Kidney capillary endothelial cell (primary cell): Measurements from ENCODE around the gene ZNF580.
A peak's percentile ranks its signal among the peaks of the same experiment; 100 is the strongest.

Experiments
- DNase-seq: peaks from one replicate; pipeline ENCODE4 v3.0.0-alpha.2; 2018; ENCODE audit warnings: low spot score

ZNF580 gene

DNA sequence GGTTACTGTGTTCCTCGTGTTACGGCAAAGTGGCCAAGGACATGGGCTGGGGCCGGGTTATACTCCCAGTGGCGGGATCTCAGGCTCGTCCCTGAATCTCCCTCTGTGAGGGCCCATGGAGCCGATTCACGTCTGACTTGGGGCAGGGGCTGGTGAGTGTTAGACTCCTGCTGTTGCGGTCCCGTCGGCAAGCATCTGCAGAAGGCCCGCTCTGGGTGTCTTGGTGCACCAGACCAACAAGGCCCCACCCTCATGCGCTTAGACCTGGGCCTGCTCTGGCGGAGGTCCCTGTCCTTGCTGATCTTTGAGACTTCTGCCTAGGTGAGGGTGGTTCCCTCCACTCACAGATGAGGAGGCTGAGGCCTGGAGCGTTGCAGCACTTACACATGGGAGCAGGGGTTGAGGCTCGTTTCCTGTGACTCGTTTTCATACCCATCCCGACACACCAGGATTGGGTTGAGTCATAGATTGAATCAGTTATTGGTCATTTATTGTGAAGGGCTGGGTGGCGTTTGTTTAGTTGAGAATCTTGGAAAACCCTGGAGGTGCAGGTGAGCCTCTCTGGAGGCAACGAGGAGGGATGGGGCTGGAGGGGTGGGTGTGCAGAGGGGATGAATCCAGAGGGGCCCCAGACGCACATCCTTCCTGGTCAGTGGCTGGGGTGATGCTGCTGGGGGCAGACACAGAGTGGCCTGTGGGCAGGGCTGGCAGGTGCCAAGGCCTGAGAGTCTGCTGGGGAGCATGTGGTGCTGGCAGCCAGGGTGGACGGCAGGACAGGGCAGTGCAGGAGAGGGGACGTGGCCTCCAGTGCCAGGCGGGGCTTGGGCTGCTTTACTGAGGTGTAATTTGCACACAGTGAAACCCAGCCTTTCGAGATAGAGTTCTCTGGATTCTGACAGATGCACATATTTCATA lies 38.8 kb downstream of the ZNF580 start:
- peak; percentile 58 for DNase-seq

DNA sequence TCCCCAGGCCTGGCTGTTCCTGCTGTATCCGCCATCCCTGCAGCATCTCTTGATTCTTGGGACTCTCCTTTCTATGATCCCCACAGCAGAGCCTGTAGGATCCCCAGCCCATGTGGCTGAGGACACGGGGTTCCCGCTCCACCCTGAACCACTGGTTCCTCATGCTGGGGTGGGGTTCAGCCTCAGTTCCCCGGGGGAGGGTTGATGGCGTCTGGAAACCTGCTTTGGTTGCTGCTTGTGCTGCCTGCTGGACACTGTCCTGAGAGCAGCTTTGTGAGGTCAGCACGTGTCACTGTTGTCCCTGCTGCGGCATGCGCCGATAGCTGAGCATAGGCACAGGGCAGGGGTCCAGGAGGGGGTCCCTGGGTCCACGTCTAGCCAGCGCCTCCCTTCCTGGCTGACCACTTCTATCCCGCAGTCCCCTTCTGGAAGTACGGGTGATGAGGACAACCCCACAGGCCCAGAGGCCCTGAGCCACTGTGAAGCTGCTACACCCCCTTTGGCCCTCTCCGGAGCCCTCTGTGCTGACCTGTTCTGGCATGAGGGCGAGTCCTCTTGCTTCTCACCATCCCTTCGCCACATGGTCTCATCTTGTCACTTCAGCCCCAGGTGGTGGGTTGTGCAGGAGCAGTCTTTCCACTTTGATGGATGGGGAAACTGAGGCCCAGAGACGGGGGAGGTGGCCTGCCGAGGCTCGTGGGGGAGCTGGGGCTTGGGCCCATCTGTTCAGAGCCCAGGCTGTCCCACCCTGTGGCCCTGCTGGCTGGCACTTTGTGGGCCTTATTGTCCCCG lies 39.7 kb downstream of the ZNF580 start:
- DNase-seq, result no peak

DNA sequence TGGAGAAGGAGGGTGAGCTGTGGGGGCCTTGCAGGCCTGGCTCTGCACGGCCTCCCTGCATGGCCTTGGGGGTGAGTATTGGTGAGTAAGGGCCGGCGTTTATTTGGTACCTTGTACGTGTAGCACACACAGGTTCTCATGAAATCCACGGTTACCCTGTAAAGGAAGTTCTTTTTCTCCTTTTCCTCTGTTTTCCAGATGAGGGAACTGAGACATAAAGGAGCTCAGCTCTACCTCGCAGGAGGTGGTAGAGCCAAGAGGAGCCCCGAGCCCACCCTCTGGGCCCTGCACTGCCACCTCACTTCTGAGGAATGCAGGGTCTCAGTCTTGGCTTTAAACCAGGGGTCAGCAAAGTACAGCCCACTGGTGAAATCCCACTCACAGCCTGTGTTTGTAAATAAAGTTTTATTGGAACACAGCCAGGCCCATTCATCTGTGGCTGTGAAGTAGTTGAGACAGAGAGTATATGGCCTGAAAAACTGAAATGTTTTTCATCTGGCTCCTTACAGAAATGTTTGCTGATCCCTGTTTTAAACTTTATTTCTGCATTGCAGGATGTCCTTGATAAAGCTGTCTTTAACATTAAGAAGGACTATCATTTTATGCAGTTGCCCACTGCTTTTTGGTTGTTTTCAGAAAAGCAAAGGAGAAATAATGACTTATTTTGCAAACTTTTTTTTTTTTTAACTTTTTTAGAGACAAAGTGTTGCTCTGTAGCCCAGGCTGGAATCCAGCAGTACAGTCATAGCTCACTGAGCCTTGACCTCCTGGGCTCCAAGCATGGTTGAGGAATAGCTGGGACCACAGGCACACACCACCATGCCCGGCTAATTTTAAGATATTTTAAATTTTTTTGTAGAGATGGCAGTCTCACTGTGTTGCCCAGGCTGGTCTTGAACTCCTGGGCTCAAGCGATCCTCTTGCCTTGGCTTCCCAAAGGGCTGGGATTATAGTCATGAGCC lies 40.6 kb downstream of the ZNF580 start:
- DNase-seq, result no peak

DNA sequence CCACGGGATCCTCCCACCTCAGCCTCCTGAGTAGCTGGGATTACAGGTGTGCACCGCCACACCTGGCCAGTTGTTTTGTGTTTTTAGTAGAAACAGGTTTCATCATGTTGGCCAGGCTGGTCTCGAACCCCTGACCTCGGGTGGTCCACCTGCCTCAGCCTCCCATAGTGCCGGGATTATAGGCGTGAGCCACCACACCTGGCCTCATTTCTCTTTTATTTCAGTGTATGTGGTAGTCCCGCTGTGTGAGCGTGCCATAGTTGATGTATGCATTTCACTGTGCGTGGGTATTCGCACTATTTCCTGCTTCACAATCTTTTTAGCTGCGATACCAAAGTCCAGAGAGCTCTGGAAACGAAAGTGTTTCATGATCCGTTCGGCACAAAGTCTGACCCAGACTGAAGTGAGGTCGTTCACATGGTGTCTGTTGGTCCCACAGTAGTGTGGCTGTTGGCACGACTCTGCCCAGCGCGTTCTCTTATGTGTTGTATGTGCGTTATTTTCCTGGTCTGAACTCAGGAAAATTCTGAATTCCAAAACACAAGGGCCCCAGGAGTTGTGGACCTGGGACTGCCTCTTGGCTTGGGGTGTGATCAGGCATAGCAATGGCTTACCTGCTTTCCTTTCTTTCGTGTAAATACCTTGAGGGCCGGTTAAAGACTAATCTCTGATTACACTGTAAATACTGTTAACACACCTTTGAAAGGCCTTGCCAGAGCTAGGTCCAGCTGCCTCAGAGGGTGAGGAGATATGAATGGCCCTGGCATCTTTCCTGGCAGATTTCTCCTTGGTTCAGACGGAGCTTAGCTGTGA lies 42.9 kb downstream of the ZNF580 start:
- DNase-seq, result no peak

DNA sequence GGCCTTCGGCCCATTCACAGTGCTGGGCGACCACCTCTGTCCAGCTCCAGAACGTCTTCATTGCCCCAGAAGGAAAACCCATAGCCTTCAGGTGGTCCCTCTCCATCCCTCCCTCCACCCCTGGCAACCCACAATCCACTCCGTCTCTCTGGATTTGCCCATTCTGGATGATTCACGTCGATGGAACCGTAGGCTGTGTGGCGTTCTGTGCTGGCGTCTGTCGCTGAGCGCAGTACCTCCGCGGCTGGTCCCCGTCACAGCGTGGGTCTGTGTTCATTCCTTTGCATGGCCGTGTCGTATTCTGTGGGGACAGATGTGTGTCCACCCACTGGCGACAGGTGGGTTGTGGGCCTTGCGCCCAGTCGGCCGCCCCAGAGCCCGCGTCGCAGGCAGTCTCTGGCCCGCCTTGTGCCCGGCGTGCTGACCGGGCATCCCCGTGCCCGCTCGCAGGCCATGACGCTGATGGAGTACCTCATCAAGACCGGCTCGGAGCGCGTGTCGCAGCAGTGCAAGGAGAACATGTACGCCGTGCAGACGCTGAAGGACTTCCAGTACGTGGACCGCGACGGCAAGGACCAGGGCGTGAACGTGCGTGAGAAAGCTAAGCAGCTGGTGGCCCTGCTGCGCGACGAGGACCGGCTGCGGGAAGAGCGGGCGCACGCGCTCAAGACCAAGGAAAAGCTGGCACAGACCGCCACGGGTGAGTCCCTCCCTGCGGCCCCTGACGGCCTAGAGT lies 44.3 kb downstream of the ZNF580 start:
- no peak for DNase-seq

DNA sequence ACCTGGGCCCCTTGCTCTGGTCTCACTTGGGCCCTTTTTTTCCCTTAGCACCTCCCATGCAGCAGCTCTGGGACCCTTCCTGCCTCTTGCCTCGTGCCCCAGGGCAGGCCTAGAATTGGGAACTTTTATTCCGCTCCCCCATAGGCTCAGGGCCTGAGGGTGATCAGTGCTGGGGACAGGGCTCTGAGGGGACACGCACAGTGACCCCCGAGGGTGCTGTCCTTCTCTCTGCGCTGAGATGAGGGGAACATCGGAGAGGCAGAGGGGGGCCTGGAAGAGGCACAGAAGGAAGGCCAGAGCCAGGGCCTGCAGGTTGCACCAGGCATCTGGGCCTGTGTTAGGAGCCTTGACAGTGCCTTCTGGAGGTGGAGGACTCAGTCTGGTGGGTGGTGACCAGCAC lies 45.0 kb downstream of the ZNF580 start:
- DNase-seq, result no peak

DNA sequence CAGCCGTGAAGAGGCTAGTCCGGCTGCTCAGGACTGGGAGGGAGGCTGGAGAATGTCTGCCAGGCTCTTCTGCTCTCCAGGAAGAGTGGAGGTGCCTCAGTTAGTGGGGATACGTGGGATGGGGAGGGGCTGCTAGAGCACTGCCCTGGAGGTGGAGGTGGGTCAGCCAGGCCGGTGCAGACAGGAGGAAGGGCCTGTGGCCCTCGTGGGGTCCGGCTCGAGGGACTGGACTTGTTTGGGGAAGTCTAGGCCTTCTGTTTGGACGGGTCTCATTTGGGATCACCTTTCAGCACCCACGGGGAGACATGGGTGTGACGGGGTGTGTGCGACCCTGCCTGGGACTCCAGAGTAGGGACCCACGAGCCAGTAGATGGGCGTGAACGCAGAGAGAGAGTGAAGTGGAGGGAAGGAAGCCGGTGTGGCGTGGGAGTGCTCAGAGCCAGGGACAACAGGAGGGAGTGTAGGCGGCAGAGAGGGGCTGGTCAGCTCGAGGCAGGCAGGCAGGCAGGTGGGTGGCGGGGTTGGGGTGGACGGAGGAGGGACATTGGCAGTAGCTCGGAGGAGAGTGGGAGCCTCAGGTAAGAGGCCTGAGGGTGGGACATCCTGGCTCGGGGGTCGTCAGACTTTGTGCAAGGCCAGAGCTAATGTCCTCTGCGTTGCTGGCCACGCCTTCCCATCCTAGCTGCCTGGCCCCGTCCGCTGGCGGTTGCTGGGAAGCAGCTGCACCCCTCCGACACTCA lies 45.7 kb downstream of the ZNF580 start:
- no peak for DNase-seq

DNA sequence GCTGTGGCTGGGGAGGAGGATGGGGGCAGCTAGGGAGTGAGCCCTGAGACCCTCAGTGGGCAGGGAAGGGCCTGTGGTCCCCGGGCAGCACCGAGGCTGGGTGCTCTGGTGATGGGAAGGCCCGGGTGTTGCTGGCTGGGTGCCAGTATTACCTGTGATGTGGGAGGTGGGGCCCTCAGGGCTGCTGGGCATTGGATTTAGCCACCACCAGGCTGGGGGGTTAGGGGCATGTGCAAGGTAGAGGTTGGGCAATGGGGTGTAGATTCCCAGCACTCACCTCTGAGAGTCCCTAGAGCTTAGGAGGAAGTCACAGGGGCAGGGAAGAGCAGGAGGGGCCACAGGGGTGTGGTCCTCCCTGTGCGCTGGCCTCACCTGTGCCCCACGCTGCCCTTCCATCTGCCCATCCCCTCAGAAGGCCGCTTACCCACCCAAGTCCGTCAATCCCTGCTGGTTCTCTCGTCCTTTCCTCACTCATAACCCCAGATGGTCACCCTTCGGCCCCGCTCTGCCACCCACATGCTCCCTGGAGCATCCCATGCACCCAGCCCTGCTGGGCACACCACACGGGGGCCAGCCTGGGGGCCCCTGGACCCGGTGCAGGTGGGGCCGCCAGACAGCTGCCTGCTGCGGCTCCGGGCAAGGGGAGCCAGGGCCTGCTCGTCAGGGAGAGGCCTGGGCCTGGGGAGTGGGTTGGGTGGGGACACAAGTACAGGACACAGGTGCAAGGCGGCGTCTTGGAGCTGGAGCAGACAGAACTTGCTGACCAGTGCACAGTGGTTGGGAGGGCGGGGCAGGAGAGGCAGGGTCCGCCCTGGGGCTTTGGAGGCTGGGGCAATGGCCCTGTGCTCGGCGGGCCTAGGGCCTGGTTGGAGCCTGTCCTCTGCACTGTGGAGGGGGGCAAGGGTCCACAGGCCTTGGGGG lies 46.7 kb downstream of the ZNF580 start:
- DNase-seq, result no peak

DNA sequence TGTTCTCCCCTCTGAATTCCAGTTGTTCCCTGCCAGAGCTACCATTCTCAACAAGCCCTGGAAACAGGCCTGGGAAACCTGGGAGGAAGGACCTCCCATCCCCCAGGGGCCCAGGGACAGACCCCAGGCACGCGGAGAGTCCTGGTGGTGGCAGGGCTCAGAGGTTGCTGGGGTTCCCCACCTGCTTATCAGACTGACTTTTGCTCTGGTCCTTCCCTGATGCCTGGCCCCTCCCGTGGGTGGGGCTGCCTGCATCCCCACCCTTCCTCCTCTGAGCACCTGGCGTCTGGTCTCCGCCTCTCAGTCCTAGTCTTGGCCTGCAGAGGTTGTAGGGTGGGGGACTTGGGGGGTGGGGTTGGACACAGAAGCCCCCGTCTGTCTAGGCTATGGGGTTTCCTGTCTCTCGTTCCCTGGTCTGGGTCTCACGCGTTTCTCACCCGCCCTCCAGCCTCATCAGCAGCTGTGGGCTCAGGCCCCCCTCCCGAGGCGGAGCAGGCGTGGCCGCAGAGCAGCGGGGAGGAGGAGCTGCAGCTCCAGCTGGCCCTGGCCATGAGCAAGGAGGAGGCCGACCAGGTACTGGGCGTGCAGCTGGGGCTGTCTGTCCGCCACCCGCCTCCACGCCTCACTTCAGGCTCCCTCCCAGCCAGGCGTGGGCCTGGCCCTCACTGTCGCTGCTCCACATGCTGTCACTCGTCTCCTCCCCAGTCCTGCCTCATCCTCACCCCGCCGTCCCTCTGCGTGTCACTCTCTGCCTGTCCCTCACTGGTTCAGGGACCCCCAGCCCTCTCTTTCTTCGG lies 47.8 kb downstream of the ZNF580 start:
- DNase-seq, result no peak

DNA sequence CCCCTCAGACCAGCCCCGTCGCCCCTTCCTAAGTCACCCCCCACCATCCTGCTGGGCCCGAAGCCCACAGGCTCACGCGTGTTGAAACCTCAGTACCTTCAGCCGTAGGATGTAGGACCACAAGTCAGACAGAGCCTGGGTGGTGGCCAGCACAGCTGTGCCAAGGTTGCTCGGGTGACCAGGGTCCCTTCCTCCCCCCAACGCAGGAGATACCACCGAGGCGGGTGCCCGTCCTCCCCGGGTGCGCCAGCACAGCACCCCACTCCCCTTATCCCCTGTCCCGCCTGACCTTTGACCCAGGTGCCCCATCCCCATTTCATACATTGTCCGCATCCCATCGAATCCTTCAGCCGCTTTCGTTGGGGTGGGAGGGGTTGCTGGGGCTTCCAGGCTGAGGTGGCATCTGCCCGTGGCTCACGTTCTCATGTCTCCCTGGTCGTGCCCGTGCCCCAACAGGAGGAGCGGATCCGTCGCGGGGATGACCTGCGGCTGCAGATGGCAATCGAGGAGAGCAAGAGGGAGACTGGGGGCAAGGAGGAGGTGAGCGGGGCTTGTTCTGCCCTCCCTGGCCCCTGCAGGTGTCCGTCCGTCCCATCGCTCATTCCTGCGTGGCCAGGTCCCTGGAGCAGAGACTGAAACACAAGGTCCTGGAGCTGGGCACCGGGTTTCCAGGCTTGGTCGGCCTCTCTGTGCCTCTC lies 48.8 kb downstream of the ZNF580 start:
- no peak for DNase-seq

DNA sequence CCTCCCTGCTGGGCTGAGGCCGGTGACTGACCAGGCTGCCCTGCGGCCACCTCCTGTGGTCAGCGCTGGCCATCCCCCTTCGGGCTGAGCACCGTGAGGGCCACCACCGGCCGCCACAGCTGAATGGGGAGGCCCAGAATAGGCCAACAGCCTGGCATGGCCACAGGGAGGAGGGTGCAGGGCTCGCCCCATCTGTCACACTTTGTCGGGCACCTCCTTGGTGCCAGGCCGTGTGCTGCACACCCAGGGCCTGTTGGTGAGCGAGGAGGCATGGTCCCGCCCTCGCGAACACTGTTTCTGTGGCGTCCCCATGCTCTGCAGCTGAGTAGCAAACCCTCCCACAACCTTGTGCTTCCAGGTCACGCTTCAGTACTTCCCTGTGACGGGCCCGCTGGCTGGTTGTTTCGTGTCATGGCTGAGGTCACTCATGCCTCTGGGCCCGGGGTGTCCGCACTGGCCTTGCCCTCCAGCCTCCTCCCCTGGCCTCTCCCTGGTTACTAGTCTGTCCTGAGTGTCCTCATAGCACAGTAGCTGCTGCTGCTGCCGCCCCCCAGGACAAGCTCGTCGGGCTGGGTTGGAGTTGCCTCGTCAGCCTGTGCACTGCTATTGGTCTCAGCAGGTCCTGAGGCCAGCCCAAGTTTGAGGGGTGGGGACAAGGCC lies 49.4 kb downstream of the ZNF580 start:
- DNase-seq, result no peak

DNA sequence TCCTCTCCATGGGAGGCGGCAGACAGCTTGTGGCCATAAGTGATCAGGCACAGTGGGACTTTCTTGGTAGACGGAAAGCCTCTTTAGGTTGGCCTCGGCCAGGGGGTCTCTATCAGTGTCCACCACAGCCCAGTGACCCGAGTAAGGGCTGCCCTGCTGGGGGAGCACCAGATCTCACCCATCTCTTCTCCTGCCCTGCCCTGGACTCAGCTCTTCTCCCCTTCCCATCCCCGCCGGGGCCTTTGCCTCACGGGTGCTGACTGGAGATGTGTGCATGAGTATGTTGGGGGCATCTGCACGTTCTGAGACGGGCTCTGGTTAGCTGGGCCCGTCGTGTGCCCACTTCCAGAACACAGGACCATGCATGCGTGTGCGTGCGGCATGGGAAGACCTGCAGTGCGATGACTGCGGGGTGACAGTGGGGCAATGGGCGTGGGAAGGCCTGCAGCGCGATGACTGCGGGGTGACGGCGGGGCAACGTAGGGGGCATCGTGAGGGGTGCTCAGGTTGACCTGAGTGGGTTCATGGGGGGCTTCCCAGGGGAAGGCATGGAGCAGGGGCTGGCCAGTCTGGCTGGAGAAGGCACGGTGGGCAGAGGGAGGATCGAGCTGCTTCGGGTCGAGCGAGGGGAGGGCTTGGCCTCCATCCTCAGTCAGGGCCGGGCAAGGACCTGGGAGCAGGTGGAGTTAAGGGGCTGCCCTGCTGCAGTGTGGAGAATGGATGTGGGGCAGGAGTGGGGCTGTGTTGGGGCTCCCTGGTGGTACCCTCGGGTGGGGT lies 50.2 kb downstream of the ZNF580 start:
- DNase-seq, result no peak

DNA sequence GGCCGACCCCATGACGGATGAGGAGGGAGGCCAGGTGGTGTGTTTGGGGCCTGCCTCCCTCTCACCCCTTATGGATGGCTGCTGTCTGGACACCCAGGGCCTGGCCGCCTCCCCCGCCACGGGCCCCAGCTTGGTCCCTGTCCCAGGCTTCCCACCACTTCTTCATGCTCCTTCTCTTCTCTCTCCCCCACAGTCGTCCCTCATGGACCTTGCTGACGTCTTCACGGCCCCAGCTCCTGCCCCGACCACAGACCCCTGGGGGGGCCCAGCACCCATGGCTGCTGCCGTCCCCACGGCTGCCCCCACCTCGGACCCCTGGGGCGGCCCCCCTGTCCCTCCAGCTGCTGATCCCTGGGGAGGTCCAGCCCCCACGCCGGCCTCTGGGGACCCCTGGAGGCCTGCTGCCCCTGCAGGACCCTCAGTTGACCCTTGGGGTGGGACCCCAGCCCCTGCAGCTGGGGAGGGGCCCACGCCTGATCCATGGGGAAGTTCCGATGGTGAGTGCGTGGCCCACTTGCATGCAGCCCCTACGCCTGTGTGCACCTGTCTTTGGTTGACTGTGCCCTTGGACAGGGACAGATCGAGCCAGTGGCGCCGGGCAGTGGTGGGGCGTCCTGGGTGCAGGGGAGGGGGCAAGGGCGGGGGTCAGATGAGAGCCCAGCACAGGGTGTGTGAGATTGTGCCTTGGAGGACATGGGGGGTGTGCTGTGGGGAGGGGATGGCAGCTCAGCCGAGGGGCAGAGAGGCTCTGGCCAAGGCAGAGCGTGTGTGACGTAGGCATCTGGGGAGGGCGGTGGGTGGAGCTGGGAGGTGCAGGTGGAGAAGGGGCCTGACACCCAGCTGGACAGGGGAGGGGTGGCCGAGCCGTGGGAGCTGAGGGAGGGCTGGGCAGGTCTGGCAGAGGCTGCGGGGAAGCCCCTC lies 51.0 kb downstream of the ZNF580 start:
- DNase-seq, result no peak

DNA sequence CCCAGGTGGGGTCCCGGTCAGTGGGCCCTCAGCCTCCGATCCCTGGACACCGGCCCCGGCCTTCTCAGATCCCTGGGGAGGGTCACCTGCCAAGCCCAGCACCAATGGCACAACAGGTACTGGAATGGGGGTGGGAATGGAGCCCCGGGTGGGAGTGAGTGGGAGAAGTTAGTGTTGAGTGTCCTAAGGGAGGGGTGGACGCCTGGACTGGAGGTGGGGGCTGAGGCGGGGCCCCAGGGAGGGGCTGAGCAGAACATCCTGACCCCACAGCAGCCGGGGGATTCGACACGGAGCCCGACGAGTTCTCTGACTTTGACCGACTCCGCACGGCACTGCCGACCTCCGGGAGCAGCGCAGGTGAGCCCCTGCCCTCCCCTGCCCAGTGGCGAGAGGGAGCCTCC lies 51.9 kb downstream of the ZNF580 start:
- DNase-seq, result no peak
